Measurements from ENCODE around the gene GBP5. TPM values are rescaled to one million over a fixed set of nuclear protein-coding genes. Genes with fewer than 3 reads are reported as not detected.

GBP5 gene
- total RNA-seq, 1 experiment from 2014 or later = not detected

Other genes with a start within 250 kb of the GBP5 start
- 61.8 and 75.8 TPM in 2 replicates for gene GBP3, start 250.0 kb downstream of the GBP5 start, total RNA-seq (2014; rRNA removed; shearing (Covaris generic))
- gene GBP1, start 207.7 kb downstream of the GBP5 start, total RNA-seq (2014; rRNA removed; shearing (Covaris generic)) = 58.0 and 66.7 TPM in 2 replicates
- 28.6 and 37.1 TPM in 2 replicates for gene GBP2, start 146.7 kb downstream of the GBP5 start, total RNA-seq (2014; rRNA removed; shearing (Covaris generic))
- gene GBP7, start 96.9 kb downstream of the GBP5 start, total RNA-seq (2014; rRNA removed; shearing (Covaris generic)) = not detected in 2 replicates
- 0.60 and 0.78 TPM in 2 replicates for gene GBP4, start 73.9 kb downstream of the GBP5 start, total RNA-seq (2014; rRNA removed; shearing (Covaris generic))
- not detected in 2 replicates for gene GBP6, start 91.2 kb upstream of the GBP5 start, total RNA-seq (2014; rRNA removed; shearing (Covaris generic))